Measurements from ENCODE around the gene MPPED2. TPM values are rescaled to one million over a fixed set of nuclear protein-coding genes. Genes with fewer than 3 reads are reported as not detected.

MPPED2 gene
- polyA plus RNA-seq, 3 donors: 0.29 to 0.59 (median 0.52) TPM

DNA sequence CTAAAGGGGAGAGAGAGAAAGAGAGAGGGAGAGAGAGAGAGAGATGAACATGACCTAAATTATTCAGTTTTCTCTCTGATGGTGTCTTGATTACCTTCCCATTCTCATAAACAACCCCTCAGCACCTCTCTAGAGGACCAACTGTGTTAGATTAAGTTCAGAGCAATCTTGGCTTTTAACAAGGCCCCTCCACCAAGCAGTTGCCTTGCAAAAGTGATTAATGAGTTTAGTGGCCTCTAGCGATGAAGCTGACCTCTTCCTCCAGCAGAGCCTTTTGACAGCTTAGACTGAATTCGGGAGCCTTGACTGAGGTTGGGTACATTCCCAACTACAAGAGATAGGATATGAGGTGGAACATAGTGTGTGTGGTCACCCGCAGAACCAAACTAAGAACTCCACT, 197.2 kb downstream of the MPPED2 start:
- H3K79me2 ChIP-seq (ENCODE audit: insufficient read depth, low read length): no peaks in the 10 kb centered on the region
- H3K27ac Mint-ChIP-seq: no peak overlapping the region
- no peak overlapping the region for H3K4me3 ChIP-seq (replicated peaks in 1 of 3; ENCODE audit: low read depth in 2 of 3, low read length in 3 of 3)
- peaks cover 0 to 8% (median 2%) of the 10 kb centered on the region in 7 donors for H3K9me3 Mint-ChIP-seq
- no peak overlapping the region for H3K4me2 ChIP-seq (replicated peaks; ENCODE audit: extremely low read depth, low read length, poor library complexity, severe bottlenecking)
- no peaks in the 10 kb centered on the region for H3K27me3 ChIP-seq (ENCODE audit: control insufficient read depth in 2 of 2, insufficient read depth in 2 of 2, low read length in 2 of 2)
- peaks cover 0 to 3% of the 10 kb centered on the region in 2 donors for H3K9me3 ChIP-seq (replicated peaks in 1 of 2; ENCODE audit: control insufficient read depth in 1 of 2, insufficient read depth in 1 of 2, low read length in 2 of 2)
- intact Hi-C loops (cut with micrococcal nuclease): no loop called here
- no peak overlapping the region for H3K9ac ChIP-seq (ENCODE audit: insufficient read depth, low read length, poor library complexity, severe bottlenecking)
- no peaks in the 10 kb centered on the region for H3K36me3 ChIP-seq (replicated peaks in 1 of 2; ENCODE audit: control insufficient read depth in 1 of 2, insufficient read depth in 2 of 2, low read length in 2 of 2)
- DNase-seq: no peak
- no peak overlapping the region for H2AFZ ChIP-seq (ENCODE audit: insufficient read depth, low read depth, low read length, poor library complexity, severe bottlenecking)
- peaks cover 1 to 5% (median 2%) of the 10 kb centered on the region in 3 donors for H3K27me3 Mint-ChIP-seq (ENCODE audit: low read depth in 3 of 3)
- WGBS (ENCODE audit: insufficient coverage): no CpG with 5 or more reads among the region's 3 CpGs
- no peak overlapping the region for H3K27ac ChIP-seq (ENCODE audit: low read depth in 1 of 2, low read length in 2 of 2)
- no peaks in the 10 kb centered on the region for H4K20me1 ChIP-seq (ENCODE audit: insufficient read depth, low read length)
- H3K36me3 Mint-ChIP-seq: no peaks in the 10 kb centered on the region
- H3K4me1 Mint-ChIP-seq: no peaks in the 10 kb centered on the region
- H3K4me3 Mint-ChIP-seq: no peak overlapping the region
- no peaks in the 10 kb centered on the region for H3K4me1 ChIP-seq (ENCODE audit: control insufficient read depth in 1 of 2, insufficient read depth in 2 of 2, low read length in 2 of 2)
- TF ChIP-seq, protein P1, sequence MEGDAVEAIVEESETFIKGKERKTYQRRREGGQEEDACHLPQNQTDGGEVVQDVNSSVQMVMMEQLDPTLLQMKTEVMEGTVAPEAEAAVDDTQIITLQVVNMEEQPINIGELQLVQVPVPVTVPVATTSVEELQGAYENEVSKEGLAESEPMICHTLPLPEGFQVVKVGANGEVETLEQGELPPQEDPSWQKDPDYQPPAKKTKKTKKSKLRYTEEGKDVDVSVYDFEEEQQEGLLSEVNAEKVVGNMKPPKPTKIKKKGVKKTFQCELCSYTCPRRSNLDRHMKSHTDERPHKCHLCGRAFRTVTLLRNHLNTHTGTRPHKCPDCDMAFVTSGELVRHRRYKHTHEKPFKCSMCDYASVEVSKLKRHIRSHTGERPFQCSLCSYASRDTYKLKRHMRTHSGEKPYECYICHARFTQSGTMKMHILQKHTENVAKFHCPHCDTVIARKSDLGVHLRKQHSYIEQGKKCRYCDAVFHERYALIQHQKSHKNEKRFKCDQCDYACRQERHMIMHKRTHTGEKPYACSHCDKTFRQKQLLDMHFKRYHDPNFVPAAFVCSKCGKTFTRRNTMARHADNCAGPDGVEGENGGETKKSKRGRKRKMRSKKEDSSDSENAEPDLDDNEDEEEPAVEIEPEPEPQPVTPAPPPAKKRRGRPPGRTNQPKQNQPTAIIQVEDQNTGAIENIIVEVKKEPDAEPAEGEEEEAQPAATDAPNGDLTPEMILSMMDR (IDR thresholded peaks at IDR 0.05): no peak

DNA sequence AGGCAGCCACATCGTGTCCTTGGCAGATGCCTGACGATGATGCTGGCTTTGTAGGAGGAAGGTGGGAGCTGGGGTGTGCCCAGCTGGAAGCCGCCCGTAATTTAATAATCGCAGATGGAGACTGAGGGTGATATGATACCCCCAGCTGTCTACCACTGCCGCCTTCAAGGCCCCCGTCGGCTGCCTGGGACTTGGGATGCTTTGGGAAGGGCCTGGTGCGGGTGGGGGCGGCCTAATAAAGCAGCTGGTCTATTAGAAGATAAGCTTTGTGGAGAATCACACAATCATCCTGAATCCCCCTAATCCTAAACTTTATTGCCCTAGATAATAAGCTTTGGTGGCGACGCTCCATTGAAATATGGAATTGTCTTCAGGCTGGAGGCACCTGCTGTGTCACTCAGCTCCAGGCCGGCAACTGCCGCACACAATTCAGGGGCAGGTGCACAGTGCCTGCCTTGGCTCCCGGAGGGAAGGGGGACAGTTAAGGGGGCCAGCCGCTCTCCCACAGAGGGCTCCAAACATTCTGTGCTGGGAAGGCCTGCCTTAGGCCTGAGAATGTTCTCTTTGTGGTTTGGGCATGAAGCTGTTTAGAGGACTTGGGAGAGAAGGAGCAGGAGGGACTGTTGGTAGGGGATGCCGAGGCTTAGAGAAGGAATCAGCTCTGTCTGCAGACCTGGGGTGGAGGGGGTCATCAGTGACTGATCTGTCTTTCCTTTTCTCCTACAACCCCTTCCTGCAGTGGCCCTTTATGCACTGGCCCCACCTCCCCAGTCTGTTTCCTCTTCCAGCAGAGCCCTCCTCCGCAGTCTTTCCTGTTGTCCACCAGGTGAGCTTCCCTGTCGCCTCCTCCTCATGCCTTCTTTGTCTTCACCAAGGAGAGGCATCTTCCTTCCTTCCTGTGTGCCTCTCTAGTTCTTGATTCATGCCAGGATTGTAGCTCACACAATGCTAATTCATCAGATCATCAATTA, 198.0 kb downstream of the MPPED2 start:
- WGBS (ENCODE audit: insufficient coverage): 93% methylated on average over 11 of the region's 19 CpGs
- intact Hi-C loops (cut with micrococcal nuclease): no loop called here

More for the DNA sequence above, 198.0 kb downstream of the MPPED2 start:
- Histone ChIP-seq H3K4me1 (ENCODE audit: control insufficient read depth in 1 of 2, insufficient read depth in 2 of 2, low read length in 2 of 2) (no peaks in the 10 kb centered on the region), H3K27ac (ENCODE audit: low read depth in 1 of 2, low read length in 2 of 2) (no peak overlapping the region), H3K79me2 (ENCODE audit: insufficient read depth, low read length) (no peaks in the 10 kb centered on the region), H3K4me2 (replicated peaks; ENCODE audit: extremely low read depth, low read length, poor library complexity, severe bottlenecking) (no peak overlapping the region), H3K9me3 (replicated peaks in 1 of 2; ENCODE audit: control insufficient read depth in 1 of 2, insufficient read depth in 1 of 2, low read length in 2 of 2) (peaks cover 0 to 3% of the 10 kb centered on the region in 2 donors), H3K9ac (ENCODE audit: insufficient read depth, low read length, poor library complexity, severe bottlenecking) (no peak overlapping the region), H3K27me3 (ENCODE audit: control insufficient read depth in 2 of 2, insufficient read depth in 2 of 2, low read length in 2 of 2) (no peaks in the 10 kb centered on the region), H4K20me1 (ENCODE audit: insufficient read depth, low read length) (no peaks in the 10 kb centered on the region), H3K36me3 (replicated peaks in 1 of 2; ENCODE audit: control insufficient read depth in 1 of 2, insufficient read depth in 2 of 2, low read length in 2 of 2) (no peaks in the 10 kb centered on the region), H2AFZ (ENCODE audit: insufficient read depth, low read depth, low read length, poor library complexity, severe bottlenecking) (no peak overlapping the region), H3K4me3 (replicated peaks in 1 of 3; ENCODE audit: low read depth in 2 of 3, low read length in 3 of 3) (no peak overlapping the region)
- TF ChIP-seq, protein P1 (IDR thresholded peaks at IDR 0.05): no peak
- Mint-ChIP-seq H3K36me3 (no peaks in the 10 kb centered on the region), H3K9me3 (peaks cover 0 to 8% (median 0%) of the 10 kb centered on the region in 7 donors), H3K27ac (peak overlapping the region in 1 of 7 donors; percentile 0), H3K27me3 (ENCODE audit: low read depth in 3 of 3) (peaks cover 1 to 5% (median 2%) of the 10 kb centered on the region in 3 donors), H3K4me1 (no peaks in the 10 kb centered on the region), H3K4me3 (no peak overlapping the region)
- DNase-seq: no peak

Measured in CD14-positive monocyte (primary cell).